Left hindlimb (tissue), 1 donor: Measurements from ENCODE around the gene TMEM271.
"Not testable (repeated sequence)": the region's sequence is repeated elsewhere in the genome, so short reads cannot be mapped to it uniquely, and the experiment has no call there.

Experiments used
- DNase-seq: peaks from one replicate; pipeline ENCODE4 v3.0.0-alpha.2; 2018

The TMEM271 gene

DNA sequence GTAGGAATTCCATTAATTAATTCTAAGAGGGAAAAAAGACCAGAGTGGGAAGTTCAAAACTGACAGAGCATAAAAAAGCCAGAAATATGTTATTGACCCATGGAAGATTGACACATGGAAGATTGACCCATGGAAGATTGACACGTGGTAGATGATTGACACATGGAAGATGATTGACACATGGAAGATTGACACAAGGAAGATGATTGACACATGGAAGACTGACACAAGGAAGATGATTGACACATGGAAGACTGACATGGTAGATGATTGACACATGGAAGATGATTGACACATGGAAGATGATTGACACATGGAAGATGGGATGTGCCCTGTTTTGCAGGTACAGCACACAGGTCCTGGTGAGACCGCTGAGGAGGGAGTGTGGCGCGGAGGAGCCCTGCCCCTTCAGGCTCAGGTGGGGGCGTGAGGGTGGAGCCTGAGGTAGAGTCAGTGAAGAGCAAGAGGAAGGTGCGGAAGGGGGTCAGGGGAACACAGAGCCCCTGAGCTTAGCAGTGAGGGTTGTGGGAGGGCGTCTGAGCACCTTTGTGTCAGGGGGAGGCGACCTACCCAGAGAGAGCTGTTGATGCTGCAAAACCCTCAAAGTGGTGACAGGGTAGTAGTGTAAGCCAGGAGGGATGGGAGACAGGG lies 33.4 kb upstream of the TMEM271 start:
- DNase-seq, result no peak

DNA sequence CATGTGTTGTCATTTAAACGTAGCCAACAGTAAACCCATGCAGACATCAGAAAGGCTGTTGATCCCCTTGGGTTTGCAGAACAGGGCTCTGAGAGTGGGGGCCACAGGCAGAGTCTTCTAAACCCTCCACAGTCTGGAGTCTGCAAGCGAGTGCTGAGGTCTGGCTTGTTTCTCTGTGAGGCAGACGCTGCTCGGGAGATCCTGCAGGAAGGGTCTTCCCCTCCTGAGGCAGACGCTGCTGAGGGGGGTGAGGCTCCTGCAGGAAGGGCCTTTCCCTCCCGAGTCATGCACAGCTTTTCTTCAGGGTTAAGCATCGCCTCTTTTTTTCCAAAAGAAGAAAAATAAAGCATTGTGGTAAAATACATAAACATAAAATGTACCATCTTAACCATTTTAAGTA lies 32.1 kb upstream of the TMEM271 start:
- DNase-seq, result no peak

DNA sequence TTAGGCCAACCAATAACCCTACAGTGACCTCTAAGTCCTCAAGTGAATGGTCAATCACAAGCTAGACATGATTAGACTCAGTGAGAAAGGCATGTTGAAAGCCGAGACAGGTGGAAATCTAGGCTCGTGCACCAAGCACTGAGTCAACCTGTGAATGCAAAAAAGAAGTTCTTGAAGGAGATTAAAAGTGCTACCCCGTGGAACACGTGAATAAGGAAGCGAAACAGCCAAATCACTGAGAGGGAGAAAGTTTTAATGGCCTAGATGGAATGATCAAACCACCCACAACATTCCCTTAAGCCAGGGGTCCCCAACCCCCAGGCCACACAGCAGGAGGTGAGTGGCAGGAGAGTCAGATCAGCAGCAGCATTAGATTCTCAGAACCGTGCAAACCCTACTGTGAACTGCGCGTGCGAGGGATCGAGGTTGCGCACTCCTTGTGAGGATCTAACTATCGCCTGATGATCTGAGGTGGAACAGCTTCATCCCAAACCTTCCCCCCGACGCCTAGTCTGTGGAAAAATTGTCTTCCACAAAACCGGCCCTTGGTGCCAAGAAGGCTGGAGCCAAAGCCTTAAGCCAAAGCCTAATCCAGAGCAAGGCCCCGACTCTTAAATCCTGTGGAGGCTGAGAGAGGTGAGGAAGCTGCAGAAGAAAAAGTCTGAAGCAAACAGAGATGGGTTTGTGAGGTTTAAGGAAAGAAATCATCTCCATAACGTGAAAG lies 29.8 kb upstream of the TMEM271 start:
- DNase-seq, result no peak

DNA sequence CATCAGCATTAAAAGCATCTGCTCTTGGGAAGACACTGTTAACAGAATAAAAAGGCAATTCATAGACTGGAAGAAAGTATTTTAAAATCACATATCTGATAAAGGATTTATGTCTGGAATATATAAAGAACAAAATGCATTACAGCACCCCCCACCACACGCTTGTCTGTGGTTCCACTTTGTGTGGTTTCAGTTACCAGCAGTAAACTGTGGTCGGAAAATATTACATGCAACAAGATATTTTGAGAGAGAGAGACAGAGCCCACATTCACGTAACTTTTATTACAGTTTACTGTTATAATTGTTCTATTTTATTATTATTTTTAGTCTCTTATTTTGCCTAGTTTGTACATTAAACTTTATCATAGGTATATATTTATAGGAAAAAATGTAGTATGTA lies 28.0 kb upstream of the TMEM271 start:
- no peak for DNase-seq

DNA sequence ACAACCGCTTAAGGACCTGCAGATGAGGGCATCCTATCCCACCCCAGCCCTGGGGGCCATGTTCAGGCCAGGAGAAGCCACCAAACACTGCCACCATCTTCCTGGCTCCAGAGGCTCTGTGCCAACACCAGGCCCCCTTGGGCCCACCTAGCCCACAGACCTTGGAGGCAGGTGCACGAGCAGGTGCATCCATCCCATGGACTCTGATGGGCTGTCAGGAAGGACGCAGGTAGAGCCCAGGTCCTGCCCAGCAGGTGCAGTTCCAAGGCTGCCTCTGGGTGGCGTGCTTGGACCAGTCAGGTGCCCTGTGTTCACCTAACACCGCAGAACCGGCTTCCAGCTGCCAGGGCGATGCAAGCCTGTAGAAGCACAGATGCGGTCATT lies 26.5 kb upstream of the TMEM271 start:
- DNase-seq, result no peak

DNA sequence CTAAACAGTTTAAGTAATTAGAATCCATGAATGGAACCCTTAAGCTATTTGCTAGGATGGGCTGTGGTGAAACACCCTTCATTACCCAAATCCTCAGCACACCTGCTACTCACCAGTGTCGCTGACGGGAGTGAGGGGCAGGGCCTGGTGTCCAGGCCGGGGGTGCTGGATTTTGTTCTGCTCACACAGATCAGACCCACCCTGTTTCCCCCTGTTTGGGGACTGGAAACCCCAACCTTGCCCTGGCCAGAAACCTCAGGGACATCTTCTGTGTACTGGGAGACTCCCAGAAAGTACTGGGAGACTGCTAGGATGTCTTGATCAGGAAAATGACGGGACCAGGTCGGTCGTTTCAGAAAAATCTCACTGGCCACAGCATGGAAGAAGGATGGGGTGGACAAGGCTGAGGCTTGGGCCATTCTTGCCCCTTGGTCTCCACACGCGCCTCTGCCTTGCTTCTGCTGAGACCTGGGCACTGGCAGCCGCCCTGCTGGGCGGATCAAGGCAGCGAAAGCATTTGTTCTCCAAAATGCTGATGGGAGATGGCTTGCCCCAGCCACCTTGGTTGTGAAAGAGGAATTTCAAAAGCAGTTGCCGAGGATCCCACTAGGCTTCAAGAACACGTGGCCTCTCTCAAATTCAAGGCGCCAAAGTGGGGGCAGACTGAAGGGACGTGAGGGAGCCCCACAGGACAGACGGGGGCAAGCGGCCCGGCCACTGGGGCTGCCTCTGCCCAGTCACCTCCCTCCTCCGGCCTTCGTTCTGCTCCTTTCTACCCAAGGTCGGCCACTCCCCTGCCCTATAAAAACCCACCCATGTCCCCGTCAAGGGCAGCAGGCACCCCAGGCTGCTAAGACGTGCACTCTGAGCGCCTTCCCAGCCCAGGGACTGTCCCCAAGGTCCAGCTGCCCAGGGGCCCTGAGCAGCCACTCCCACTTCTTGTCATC lies 25.8 kb upstream of the TMEM271 start:
- DNase-seq, result no peak

DNA sequence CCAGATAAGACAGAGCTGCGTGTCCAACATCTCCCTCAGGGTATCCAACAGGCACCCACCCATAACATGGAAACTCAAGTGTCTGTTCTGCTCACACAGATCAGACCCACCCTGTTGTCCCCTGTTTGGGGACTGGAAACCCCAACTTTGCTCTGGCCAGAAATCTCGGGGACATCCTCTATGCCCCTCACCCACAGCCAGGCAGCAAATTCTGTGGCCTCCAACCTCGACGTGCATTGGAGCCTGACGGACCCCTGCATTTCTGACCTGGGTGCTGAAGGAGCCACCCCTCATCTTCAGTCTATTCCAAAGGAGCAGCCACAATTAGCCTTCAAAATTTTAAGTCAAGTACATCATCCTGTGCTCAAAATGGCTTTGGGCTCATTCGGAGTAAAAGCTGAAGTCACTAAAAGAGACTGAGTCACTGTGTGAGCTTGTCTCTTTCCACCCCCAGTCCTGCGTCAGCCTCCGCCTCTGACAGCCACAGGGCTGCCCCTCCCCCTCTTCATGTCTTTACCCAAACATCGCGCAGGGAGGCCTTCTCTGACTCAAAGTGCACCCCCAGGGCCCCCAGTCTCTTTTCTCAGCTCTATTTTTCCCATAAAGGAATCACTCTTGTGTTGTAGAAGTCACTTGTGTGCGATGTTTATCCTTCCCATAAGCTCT lies 24.9 kb upstream of the TMEM271 start:
- DNase-seq, result no peak

DNA sequence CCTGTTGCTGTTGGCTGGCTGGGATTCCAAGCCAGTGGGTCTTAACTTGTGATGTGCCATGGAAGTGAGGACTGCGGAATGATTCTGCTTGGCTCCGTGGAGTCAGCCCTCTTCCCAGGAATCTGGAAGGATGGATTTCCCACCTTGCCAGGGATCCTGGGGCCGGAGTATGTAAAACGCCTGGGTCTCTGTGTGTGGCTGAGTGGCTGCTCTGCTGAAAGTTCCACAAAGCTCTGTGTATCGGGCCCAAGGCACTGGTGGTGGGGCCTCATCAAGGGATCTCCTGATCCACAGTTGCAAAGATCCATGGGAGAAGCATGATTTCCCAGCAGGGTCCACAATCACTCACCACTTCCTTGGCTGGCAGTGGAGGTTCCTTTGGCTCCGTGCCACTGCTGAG lies 24.1 kb upstream of the TMEM271 start:
- DNase-seq, result no peak

DNA sequence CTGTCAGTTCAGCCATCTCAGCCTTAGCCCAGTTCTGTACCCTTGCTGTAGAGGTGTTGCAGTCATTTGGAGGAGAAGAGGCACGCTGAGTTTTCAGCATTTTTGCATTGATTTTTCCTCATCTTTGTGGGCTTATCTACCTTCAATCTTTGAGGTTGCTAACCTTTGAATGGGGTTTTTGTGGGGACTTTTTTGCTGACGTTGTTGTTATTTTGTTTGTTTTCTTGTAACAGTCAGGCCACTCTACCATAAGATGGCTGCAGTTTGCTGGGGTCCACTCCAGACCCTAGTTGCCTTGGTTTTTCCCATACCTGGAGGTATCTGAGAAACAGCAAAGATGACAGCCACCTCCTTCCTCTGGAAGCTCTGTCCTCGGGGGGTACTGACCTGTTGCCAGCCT lies 22.8 kb upstream of the TMEM271 start:
- DNase-seq, result no peak

DNA sequence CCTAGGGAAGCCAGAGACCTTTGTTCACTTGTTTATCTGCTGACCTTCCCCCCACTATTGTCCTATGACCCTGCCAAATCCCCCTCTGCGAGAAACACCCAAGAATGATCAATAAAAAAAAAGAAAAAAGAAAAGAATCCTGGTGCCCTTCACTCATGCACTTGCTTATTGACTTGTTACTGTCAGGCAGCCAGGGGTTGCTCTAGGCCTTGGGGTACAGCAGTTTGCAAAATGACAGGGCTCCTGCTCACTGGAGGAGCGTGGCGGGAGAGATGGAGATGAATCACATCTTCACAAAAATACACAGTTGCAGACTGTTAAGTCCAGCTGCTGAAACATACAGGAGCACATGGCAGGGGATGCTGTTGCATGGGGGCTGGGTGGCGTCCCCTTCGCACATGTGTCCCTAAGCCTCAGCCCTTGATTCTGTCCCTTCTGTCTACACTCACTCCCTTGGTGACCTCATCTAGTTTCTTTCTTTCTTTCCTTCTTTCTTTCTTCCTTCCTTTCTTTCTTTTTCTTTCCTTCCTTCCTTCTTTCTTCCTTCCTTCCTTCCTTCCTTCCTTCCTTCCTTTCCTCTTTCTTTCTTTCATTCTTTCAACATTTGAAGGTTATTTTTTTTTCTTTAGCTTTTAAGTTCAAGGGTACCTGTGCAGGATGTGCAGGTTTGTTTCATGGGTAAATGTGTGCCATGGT lies 16.9 kb upstream of the TMEM271 start:
- no peak for DNase-seq

DNA sequence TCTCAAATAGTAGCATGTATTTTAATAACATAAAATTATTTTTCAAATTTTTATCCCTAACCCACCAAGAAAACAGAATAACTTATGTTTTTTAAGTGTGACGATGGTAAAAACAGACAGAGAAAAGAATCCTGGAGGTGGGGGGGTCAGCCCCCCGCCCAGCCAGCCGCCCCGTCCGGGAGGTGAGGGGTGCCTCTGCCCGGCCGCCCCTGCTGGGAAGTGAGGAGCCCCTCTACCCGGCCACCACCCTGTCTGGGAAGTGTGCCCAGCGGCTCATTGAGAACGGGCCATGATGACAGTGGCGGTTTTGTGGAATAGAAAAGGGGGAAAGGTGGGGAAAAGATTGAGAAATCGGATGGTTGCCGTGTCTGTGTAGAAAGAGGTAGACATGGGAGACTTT lies 16.1 kb upstream of the TMEM271 start:
- DNase-seq, result not testable (repeated sequence)

DNA sequence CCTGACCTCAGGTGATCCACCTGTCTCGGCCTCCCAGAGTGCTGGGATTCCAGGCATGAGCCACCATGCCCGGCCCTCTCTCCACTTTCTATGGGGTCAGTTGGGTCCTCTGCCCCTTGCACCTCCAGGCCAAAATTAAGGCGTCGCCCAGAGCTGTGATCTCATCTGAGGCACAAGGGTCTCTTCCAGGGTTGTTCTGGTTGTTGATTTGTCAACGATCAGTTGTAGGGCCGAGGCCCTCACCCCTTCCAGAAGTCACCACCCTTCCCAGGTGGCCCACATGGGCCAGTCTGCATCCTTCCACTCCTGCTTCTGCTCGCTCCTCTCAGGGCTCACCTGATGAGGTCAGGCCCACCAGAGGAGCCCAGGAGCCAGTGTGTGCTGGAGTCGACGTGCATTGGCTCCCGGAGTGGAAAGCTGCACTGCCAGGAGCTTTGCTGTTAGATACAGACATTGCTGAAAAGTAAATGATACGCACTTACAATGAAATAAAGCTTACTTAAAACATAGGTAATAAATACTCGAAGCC lies 14.3 kb upstream of the TMEM271 start:
- DNase-seq, result no peak

DNA sequence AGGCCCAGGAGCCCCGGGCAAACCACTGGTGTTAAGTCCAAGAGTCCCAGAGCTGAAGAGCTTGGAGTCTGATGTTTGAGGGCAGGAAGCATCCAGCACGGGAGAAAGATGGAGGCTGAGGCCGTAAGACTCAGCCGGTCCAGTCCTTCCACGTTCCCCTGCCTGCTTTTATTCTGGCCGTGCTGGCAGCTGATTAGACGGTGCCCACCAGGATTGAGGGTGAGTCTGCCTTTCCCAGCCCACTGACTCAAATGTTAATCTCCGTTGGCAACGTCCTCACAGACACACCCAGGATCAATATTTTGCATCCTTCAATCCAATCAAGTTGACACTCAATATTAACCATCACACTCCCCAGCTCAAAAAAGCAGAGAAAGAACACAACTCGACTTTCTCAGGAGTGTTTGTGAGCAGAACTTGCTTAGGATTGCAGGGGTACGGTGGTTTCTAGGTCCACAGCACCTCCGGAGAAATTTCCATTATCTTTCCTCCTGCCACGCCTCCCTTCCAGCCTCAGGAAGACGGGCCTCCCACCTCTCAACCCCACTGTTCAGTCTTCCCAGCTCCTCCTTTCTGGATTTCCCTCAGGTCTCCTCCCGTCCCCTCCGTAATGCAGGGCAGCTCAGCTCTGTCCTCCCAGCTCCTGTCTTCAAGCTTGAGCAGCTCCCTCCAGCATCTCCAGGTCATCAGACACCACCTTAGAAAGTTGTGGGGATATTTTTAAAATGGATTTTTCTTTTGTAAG lies 13.3 kb upstream of the TMEM271 start:
- DNase-seq, result no peak

DNA sequence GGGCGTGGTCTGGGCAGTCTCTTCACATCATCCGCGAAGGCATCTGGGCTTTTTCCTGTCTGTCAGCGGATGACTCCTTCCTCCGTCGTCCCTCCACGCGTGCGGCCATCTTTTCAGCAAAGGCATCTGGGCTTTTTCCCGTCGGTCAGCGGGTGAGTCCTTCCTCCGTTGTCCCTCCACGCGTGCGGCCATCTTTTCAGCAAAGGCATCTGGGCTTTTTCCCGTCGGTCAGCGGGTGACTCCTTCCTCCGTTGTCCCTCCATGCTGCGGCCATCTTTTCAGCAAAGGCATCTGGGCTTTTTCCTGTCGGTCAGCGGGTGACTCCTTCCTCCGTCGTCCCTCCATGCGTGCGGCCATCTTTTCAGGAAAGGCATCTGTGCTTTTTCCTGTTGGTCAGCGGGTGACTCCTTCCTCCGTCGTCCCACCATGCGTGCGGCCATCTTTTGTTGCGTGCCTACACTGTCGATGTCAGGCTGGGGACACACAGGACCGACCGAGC lies 12.3 kb upstream of the TMEM271 start:
- DNase-seq, result no peak

DNA sequence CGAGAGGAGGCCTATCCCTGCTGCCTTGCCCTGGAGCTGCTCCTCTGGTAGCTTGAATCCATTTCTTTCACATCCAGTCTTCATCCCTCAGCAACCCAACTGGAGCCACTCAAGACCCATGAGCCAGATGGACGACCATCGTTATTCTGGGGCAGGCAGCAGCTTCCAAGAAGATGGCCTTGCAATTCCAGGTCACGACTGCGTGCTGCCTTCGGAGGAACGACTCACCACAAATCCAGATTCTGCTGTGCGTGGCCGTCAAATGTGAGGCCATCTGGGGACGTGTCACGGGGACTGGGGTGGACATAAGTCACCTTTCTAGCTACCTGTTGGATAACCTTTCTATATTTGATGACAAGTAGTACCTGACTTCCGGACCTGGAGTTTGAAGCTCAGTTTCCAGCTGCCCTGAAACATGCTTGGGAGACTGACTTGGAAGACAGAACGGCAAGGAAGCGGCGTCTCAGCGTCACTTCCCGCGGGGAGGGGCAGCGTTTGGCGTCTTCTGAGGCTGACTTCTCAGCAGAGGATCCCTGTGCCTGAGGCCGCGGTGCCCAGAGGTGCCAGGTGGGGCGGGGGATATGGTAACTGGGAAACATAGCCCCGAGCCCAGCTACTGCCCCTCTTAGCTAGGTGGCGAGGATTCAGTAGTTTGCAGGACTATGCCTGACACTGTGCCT lies 11.7 kb upstream of the TMEM271 start:
- no peak for DNase-seq

DNA sequence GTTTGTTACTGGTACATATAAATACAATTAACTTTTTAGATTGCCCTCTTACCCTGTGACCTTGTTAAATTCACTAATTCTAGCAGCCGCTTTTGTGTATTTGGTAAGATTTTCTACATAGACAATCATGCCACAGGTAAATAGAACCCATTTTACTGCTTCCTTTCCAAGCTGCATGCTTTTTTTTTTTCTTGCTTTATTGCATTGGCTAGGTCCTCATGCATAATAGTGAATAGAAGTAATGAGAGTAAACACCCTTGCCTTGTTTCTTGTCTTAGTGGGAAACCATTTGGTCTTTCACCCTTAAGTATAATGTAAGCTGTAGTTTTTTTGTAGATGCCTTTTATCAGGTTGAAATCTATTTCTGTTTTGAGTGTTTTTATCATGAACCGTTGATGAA lies 7.7 kb upstream of the TMEM271 start:
- no peak for DNase-seq

DNA sequence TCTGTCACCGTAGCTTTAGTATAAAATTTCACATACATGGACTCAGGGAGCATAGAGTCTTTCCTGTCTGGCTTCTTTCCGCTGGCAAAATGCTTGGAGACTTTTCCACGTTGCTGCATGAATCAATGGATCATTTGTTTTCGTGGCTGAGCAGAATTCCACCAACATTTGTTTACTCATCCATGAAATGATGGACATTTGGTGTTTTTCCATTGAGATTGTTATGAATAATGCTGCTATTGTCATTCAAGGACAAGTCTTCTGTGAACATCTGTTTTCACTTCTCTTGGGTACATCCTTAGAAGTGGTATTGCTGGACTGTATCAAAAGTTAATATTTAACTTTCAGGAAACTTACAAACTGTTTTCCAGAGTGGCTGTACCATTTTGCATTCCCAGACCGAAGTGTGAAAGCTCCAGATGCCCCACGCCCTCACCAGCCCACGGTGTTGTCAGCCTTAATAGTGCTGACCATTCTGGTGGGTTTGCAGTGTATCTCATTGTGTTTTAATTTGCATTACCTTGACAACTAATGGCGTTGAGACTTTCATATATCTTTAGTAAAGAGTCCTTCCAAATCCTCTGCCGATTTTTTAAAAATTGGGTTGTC lies 5.8 kb upstream of the TMEM271 start:
- DNase-seq, result no peak

DNA sequence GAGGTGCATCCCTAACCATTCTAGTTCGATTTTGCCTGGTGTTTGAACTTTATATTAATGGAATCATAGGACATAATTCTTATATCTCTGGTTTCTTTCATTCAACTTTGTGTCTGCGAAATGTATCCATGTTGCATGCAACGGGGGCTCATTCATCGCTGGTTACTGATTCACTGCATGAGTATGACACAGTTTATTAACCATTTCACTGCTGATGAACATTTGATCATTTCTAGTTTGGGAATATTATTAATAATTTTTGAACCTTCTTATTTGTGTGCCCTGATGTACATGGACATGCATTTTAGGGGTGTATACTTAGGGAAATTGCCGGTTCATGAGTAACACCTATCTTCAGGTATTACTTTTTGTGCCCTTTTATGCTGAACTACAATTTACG lies 5.1 kb upstream of the TMEM271 start:
- no peak for DNase-seq

DNA sequence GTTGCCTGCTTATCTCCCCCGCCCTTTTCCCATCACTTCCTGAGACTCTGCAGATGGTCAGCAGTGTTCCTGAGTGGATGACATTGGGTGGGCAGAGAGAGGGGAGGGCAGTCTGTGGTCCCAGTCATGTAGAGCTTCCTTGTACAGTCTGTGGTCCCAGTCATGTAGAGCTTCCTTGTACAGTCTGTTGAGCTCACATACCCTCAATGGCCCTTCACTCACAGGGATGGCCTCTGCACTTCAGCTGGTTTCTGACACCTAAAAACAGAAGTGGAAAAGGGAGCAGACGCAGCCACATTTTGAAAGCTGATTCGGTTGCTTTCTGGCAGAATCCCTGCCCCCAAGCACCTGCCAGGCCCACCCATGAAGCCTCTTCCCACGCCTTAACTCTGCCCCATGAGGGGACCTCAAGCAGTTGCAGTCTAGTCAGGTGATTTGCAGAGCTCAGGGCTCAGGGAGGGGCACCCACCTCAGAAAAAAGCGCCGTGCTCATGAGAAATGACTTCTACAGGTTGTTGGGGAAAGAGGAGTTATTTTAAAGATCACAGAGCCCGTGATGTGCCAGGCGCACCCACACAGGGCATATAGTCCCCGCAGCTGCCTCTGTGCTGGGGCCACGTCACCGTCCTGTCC lies 3.6 kb upstream of the TMEM271 start:
- DNase-seq, result no peak
